ENCODE measurements around the gene FOXD2.

DNA sequence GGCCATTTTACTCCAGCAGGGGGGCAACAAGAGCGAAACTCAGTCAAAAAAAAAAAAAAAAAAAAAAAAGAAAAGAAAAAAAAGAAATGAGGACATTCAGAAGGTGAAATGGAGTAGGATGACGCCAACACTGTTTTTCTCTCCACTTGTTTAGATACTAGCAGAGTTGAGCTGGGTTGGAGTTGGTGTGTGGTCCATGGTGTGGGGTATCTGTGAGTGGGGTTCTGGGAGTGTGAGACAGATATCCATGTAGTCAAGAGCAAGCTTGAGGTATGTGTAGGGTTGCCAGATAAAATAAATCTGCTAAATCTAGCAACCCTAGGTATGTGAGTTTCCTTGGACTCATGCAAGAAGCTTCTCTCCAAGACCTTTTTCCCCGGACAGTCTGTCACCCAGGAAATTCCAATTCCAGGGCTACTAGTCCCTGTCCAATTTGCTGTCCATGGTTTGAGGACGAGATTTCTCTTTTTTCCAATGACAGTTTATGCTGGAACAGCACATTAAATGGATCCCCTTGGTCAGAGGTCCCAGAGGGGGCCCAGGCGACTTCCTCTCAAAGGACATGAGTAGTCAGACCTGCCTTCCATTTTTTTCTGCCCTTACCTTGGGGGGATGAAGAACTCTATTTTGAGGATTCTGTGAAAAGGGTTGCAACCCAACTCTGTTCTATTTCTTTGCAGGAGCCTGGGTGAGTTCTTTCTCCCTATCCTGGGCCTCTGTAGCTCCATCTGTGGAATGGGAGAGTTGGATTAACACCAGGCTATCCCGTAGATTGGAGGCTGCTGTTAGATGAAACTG is 2.1 kb upstream of the FOXD2 start:
- TF ChIP-seq POLR2A (IDR thresholded peaks at IDR 0.05) = no peak
- TF ChIP-seq, protein P1, sequence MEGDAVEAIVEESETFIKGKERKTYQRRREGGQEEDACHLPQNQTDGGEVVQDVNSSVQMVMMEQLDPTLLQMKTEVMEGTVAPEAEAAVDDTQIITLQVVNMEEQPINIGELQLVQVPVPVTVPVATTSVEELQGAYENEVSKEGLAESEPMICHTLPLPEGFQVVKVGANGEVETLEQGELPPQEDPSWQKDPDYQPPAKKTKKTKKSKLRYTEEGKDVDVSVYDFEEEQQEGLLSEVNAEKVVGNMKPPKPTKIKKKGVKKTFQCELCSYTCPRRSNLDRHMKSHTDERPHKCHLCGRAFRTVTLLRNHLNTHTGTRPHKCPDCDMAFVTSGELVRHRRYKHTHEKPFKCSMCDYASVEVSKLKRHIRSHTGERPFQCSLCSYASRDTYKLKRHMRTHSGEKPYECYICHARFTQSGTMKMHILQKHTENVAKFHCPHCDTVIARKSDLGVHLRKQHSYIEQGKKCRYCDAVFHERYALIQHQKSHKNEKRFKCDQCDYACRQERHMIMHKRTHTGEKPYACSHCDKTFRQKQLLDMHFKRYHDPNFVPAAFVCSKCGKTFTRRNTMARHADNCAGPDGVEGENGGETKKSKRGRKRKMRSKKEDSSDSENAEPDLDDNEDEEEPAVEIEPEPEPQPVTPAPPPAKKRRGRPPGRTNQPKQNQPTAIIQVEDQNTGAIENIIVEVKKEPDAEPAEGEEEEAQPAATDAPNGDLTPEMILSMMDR (IDR thresholded peaks at IDR 0.05) = no peak

All from body of pancreas (tissue), 4 donors.